A375 (cell line): Measurements from ENCODE around the gene PPP2R5B. TPM values are rescaled to one million over a fixed set of nuclear protein-coding genes. Genes with fewer than 3 reads are reported as not detected.

Experiments used
- small RNA-seq: library from RNA; depleted of rRNA; stranded (forward); fragments of <200 nt; gene quantifications from one replicate; pipeline ENCODE3, GENCODE V24; 2014
- total RNA-seq: library from RNA; depleted of rRNA; stranded (reverse); fragments of >200 nt; shearing (Covaris generic); gene quantifications from 2 replicates; pipeline ENCODE4 v1.2.3, GENCODE V29; 2014; rRNA removed

PPP2R5B gene
- 10.2 and 10.6 TPM in 2 replicates for total RNA-seq

DNA sequence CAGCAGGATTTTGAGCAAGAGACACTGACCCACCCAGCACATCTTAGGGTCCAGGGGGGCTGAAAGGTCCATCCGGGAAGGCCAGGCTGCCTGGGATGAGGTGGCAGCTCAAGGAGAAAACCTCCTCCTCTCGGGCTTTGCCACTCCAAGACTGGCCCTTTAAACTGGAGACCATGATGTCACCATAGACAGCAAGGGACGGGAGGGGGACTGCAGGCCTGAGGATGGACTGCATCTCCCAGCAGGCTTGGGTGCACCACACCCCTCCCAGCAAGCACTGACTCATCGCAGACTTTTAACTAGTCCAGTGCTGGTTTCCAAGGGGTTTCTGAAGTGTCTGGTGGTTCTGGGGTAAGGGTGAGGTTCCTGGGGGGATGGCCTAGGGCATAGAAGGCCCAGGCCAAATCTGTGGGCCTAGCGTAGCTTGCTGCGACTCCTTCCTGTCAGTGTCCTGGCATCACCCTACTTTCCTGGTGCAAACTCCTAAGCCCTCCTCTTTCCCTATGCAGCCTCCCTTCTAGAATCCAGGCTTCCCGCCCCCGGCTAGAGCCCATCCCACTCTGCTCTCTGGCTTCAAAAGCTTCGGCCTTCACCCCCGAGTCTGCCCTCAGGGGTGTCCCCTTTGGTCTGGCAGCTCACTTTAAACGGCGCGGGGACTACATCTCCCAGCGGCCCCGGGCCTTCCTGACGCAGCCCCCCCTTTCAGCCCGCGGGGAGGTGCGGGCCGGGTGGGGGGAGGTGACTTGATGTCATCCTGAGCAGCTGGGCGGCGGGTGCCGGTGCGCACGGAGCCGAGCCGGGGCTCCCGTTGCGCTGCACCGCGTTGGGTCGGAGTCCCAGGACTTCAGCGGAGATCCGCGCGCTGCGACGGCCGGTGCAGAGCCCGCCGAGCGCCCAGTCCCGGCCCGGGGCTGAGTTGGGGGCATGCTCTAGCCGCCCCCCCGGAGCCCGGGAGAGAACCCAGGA, at the start of gene PPP2R5B:
TSS of gene PPP2R5B (plus strand) at position 746 of the 966 bp plus-strand sequence. CDS start 1,046 bp downstream, outside the sequence.

DNA sequence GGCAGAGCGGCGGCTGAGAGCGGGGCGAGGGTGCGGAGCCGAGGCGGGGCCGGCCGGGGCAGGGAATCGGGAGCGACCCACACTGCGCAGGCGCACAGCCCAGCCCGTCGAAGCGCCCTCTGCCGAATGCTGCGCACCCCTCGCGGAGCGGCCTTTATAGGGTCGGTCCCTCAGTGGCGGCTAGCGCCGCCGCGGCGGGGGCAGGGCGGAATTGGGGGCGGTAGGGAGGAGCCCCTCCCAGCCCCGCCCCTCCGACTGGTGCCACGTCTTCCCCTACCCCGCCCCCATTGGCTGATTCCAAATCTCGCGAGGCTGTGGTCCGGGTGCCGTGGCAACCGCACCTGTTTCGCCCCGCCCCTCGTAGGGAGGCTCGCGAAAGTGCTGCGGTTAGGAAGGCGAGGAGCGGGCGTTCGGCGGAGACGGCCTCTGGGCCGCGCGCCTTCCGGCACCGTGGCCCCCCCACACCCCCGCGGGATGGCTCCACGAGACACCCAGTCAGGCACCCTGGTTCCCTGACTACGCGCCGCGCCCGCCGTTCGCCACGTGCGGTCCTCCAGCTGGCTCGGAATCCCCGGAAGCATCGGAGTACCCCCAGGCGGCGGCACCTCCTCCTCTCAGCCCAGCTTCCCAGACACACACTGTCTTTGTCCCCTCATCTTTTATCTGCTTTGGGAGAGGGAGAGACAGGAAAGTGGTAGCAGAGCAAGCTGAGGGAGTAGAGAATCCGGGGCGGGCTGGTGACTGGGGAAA, 45.8 kb upstream of the PPP2R5B start, which contains the start of gene EHD1:
TSS of gene EHD1 (minus strand) at position 128 of the 750 bp plus-strand sequence. CDS start 157 bp downstream, outside the sequence.

DNA sequence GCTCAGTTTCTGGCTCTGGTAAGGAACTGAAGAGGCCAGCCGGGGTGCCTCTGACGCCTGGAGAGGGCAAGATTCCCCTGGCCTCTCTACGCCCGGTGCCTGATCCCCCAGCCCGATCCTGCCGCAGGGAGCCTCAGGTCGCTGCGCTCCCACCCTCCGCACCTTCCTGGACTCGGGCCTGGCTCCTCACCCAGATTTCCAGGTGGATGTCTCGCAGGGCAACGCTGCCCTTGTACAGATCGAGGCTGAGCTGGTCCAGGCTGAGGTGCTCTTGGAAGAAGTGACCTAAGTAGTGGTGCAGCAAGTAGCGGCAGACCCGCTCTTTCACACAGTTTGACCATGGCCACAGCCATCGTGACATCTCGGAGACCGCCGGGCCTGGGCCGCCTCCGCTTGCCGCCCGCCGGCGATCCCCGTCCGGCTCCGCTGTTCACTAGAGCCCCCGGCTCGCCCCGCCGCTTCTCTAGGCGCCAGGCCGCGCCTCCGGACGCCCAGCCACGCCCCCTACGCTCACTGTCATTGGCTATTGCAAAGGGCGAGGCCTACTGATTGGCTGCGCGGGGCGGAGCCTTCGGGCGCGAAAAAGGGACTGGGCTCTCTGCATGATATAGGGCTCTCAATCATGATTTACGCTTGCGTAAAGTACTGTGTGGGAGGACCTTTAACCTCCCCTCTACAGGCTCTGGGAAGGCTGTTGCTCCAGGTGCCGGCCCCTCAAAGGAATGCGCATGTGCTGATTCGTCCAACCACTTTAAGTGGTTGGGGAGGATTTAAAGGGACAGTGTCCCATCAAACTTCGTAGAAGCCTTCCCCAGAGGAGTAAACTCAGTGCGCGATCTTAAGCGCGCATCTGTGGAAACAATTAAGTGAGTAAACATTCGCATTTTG, 7.5 kb upstream of the PPP2R5B start, which contains the start of gene ATG2A:
TSS of gene ATG2A (minus strand) at position 435 of the 888 bp plus-strand sequence. CDS start at position 361, 74 bp downstream.

DNA sequence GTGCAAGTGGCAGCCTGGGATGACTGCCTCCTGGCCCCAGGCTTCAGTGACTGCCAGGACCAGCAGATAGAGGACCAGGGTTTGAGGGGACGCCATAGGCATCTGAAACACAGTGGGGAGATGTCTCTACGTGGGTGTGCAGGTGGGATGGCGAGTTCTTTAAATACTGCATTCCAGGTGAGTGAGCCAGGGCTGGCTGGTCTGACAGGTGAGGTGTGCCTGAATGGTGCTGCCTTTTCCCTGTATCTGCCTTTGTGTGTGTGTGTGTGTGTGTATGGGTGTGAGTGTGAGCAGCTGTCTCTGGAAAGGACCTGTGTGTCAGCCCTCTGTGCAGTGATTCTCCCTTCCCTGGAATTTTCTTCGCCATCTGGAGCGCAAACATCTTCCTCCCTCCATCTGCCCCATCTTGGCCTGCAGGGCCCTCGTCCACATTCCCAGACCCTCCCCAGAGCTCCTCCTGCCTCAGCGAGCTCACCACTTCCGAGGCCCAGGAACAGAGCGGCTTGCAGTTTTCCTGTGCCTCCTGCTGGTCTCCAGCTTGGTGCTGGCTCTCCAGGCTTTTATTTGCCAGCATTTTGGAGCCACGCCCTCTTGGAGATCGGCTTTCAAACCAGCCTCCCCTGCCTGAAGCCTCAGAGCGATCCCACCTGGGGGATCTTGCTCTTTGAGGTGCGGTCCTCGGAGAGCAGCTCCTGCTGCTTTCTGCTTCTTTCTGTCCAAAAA, 11.0 kb downstream of the PPP2R5B start, which contains the start of gene GPHA2:
TSS of gene GPHA2 (minus strand) at position 535 of the 723 bp plus-strand sequence. CDS start at position 102, 433 bp downstream.

DNA sequence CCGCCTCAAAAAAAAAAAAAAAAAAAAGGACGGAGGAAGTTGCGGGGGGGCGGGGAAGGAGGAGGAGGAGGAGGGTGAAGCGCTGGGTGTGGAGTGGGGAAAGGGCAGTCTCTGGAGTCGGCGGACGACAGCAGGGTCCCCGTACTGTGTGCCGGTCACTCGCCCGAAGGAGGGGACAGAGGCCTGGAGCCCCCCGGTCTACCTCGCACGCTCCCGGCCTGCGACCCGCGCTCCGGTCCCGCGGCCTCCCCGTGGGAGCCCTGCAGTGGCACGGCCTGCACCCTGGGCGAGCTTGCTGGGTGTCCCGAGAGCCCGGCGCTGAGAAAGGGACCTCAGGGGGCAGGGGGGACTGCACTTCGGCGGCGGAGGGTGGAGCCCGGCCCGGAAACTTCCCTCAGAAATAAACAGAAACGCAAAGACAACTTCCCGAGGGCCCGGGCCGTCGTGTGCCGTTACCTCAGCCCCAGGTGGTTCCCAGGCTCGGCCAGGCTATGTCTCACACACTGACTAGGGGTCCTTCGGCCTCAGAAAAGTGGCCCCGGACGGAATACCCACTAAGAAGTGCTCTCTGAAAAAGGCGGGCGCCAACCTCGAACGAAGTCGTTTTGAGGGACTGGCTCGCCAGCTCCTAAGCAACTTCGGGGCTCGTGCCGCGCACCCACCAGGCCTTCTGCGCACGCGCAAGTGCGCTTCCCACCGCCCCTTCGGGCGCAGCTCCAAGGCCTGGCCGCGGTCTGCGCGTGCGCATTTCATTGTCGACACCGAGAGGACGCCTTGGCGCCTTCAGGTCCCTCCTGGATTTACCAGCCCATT, 47.1 kb downstream of the PPP2R5B start, which contains the start of gene MAJIN:
TSS of gene MAJIN (minus strand) at position 688 of the 813 bp plus-strand sequence. CDS start 12,703 bp downstream, outside the sequence.

Small RNAs within 50 kb of the gene (small RNA-seq; reads per million reads assigned to genes)
- not detected for gene MIR6749
- not detected for gene MIR6750

Other genes starting within 250 kb of the PPP2R5B start
- gene NRXN2, start 201.5 kb upstream of the PPP2R5B start, total RNA-seq: 0.24 and 0.26 TPM in 2 replicates
- gene RASGRP2, start 180.5 kb upstream of the PPP2R5B start, total RNA-seq: 0.19 TPM in 1 of 2 replicates, not detected in the other
- gene PYGM, start 164.7 kb upstream of the PPP2R5B start, total RNA-seq: 0.79 and 3.4 TPM in 2 replicates
- 242 and 318 TPM in 2 replicates for gene SF1, start 146.1 kb upstream of the PPP2R5B start, total RNA-seq
- gene MAP4K2, start 121.5 kb upstream of the PPP2R5B start, total RNA-seq: 24.3 and 25.6 TPM in 2 replicates
- gene MEN1, start 114.1 kb upstream of the PPP2R5B start, total RNA-seq: 21.1 and 22.3 TPM in 2 replicates
- gene CDC42BPG, start 80.0 kb upstream of the PPP2R5B start, total RNA-seq: 0.29 and 0.57 TPM in 2 replicates
- 86.6 and 93.6 TPM in 2 replicates for gene EHD1, start 46.1 kb upstream of the PPP2R5B start, total RNA-seq
- gene ATG2A, start 7.5 kb upstream of the PPP2R5B start, total RNA-seq: 19.0 and 19.6 TPM in 2 replicates
- not detected in 2 replicates for gene GPHA2, start 11.2 kb downstream of the PPP2R5B start, total RNA-seq
- gene MAJIN, start 47.4 kb downstream of the PPP2R5B start, total RNA-seq: not detected in 2 replicates
- gene BATF2, start 72.3 kb downstream of the PPP2R5B start, total RNA-seq: 1.3 TPM in 2 replicates
- gene ARL2, start 89.5 kb downstream of the PPP2R5B start, total RNA-seq: 235 and 274 TPM in 2 replicates
- 16.9 and 18.6 TPM in 2 replicates for gene SNX15, start 102.8 kb downstream of the PPP2R5B start, total RNA-seq
- 21.5 and 22.5 TPM in 2 replicates for gene SAC3D1, start 116.5 kb downstream of the PPP2R5B start, total RNA-seq
- gene NAALADL1, start 133.9 kb downstream of the PPP2R5B start, total RNA-seq: not detected in 2 replicates
- gene CDCA5, start 159.4 kb downstream of the PPP2R5B start, total RNA-seq: 56.8 and 61.9 TPM in 2 replicates
- 58.4 and 65.3 TPM in 2 replicates for gene ZFPL1, start 159.5 kb downstream of the PPP2R5B start, total RNA-seq
- 184 and 252 TPM in 2 replicates for gene VPS51, start 171.5 kb downstream of the PPP2R5B start, total RNA-seq
- 13.3 and 20.5 TPM in 2 replicates for gene TM7SF2, start 187.2 kb downstream of the PPP2R5B start, total RNA-seq
- 42.7 and 50.7 TPM in 2 replicates for gene ZNHIT2, start 193.0 kb downstream of the PPP2R5B start, total RNA-seq
- 892 and 982 TPM in 2 replicates for gene FAU, start 197.4 kb downstream of the PPP2R5B start, total RNA-seq
- gene MRPL49, start 197.6 kb downstream of the PPP2R5B start, total RNA-seq: 96.8 and 105 TPM in 2 replicates
- 11.6 and 14.1 TPM in 2 replicates for gene SYVN1, start 209.8 kb downstream of the PPP2R5B start, total RNA-seq
- not detected in 2 replicates for gene SPDYC, start 245.5 kb downstream of the PPP2R5B start, total RNA-seq